NOMO-1 treated with dmso at 0.1 percent for 144 hours (cell line): Measurements from ENCODE around the gene ANXA8L1.
"Not testable (repeated sequence)": the region's sequence is repeated elsewhere in the genome, so short reads cannot be mapped to it uniquely, and the experiment has no call there.

ENCODE experiments used
- DNase-seq: peaks from one replicate; lab custom pipeline; 2025; ENCODE audit not compliant: unreplicated experiment; lab: John Stamatoyannopoulos, UW

The ANXA8L1 gene

GRCh38 chr10:46397767-46398166, 22.2 kb downstream of the ANXA8L1 start:
- DNase-seq: not testable (repeated sequence)

GRCh38 chr10:46398212-46398886, 22.8 kb downstream of the ANXA8L1 start:
- DNase-seq: not testable (repeated sequence)

- not testable (repeated sequence) for DNase-seq
These were observed 34.0 kb downstream of the ANXA8L1 start for GRCh38 chr10:46409556-46409955.

- DNase-seq: not testable (repeated sequence)
These were observed 35.5 kb downstream of the ANXA8L1 start for GRCh38 chr10:46411123-46411522.

GRCh38 chr10:46412665-46413064, 37.1 kb downstream of the ANXA8L1 start:
- DNase-seq: not testable (repeated sequence)

- not testable (repeated sequence) for DNase-seq
These were observed 39.7 kb downstream of the ANXA8L1 start for GRCh38 chr10:46415291-46415690.

- not testable (repeated sequence) for DNase-seq
These were observed 42.7 kb downstream of the ANXA8L1 start for GRCh38 chr10:46418283-46418682.

GRCh38 chr10:46419570-46420379, 44.2 kb downstream of the ANXA8L1 start:
- not testable (repeated sequence) for DNase-seq

GRCh38 chr10:46423550-46423949, 48.0 kb downstream of the ANXA8L1 start:
- not testable (repeated sequence) for DNase-seq

- DNase-seq: not testable (repeated sequence)
These were observed 65.4 kb downstream of the ANXA8L1 start for GRCh38 chr10:46440942-46441341.
